SK-N-SH (cell line): ENCODE results near the gene CDH23. TPM values are rescaled to one million over a fixed set of nuclear protein-coding genes. Genes with fewer than 3 reads are reported as not detected.

Experiments
- CTCF ChIA-PET: fragments of 300-600, 350-600 bp; formaldehyde crosslinking; extraction: SDS; loops from one replicate; lab custom pipeline; 2021; lab: Yijun Ruan, JAX
- POLR2A ChIA-PET: fragments of 350-600 bp; sonication (Branson Sonifier 250); formaldehyde crosslinking; extraction: SDS; loops from one replicate; lab custom pipeline; 2020; ENCODE audit warnings: antibody characterized with exemption, inconsistent platforms; lab: Yijun Ruan, JAX
- DNase-seq: peaks from one replicate; pipeline ENCODE4 v3.0.0; 2012
- H2AFZ ChIP-seq: fragments of 200-600 bp; sonication (generic); 2 replicates; pipeline ENCODE4 v1.8.1; 2016; ENCODE audit warnings: antibody characterized with exemption, mild to moderate bottlenecking, low read depth
- H3F3A ChIP-seq: fragments of 200-600 bp; sonication (generic); replicated peaks from 2 replicates; pipeline ENCODE3; 2016; ENCODE audit warnings: antibody characterized with exemption, mild to moderate bottlenecking; ENCODE audit not compliant: insufficient read depth
- H3K27ac ChIP-seq, 2 experiments: fragments of 200-500 bp in 1 of 2; fragments of 200-600 bp in 1 of 2; sonication (Bioruptor generic) in 1 of 2; sonication (generic), shearing (Covaris generic) in 1 of 2; 2 replicates each; pipeline versions ENCODE4 v1.5.1 to v1.6.1; 2014 to 2016; ENCODE audit warnings: low read depth in 2 of 2, inconsistent platforms in 1 of 2, low read length in 1 of 2, mild to moderate bottlenecking in 1 of 2, mixed read lengths in 1 of 2
- H3K27me3 ChIP-seq: fragments of 200-600 bp; sonication (generic), shearing (Covaris generic); 2 replicates; pipeline ENCODE4 v1.6.1; 2016; ENCODE audit warnings: mixed run types; ENCODE audit not compliant: insufficient read depth
- H3K36me3 ChIP-seq, 2 experiments: fragments of 200-500 bp in 1 of 2; fragments of 200-600 bp in 1 of 2; sonication (Bioruptor generic) in 1 of 2; sonication (generic) in 1 of 2; replicated peaks in 1 of 2; 2 replicates each; pipeline versions ENCODE3 to v1.5.1; 2014 to 2016; ENCODE audit warnings: low read length in 1 of 2, mild to moderate bottlenecking in 1 of 2; ENCODE audit not compliant: insufficient read depth in 2 of 2, control insufficient read depth in 1 of 2
- H3K4me1 ChIP-seq, 2 experiments: fragments of 200-500 bp in 1 of 2; fragments of 200-600 bp in 1 of 2; sonication (Bioruptor generic) in 1 of 2; sonication (generic), shearing (Covaris generic) in 1 of 2; 2 replicates each; pipeline versions ENCODE4 v1.5.1 to v1.6.1; 2014 to 2016; ENCODE audit warnings: low read depth in 1 of 2, low read length in 1 of 2, mixed run types in 1 of 2; ENCODE audit not compliant: insufficient read depth in 2 of 2, control insufficient read depth in 1 of 2
- H3K4me2 ChIP-seq: fragments of 200-600 bp; sonication (generic), shearing (Covaris generic); 2 replicates; pipeline ENCODE4 v1.6.1; 2017; ENCODE audit warnings: mixed run types
- H3K4me3 ChIP-seq, 2 experiments: fragments of 200-500 bp in 1 of 2; fragments of 200-600 bp in 1 of 2; sonication (Bioruptor generic) in 1 of 2; sonication (generic), shearing (Covaris generic) in 1 of 2; 2 replicates each; pipeline versions ENCODE4 v1.5.1 to v1.8.1; 2014 to 2016; ENCODE audit warnings: low read depth in 2 of 2, inconsistent platforms in 1 of 2, low read length in 1 of 2, mild to moderate bottlenecking in 1 of 2, mixed read lengths in 1 of 2, moderate library complexity in 1 of 2
- H3K79me2 ChIP-seq: fragments of 200-600 bp; sonication (generic); 2 replicates; pipeline ENCODE4 v1.8.1; 2017; ENCODE audit warnings: mild to moderate bottlenecking; ENCODE audit not compliant: insufficient read depth
- H3K9ac ChIP-seq: fragments of 200-600 bp; sonication (generic); 2 replicates; pipeline ENCODE4 v1.6.1; 2017; ENCODE audit warnings: mixed run types
- H3K9me2 ChIP-seq: fragments of 200-600 bp; sonication (generic); 2 replicates; pipeline ENCODE4 v1.6.1; 2017; ENCODE audit warnings: mixed run types
- H3K9me3 ChIP-seq: fragments of 200-600 bp; sonication (generic); 2 replicates; pipeline ENCODE4 v1.6.1; 2017; ENCODE audit warnings: mixed run types, mild to moderate bottlenecking, moderate library complexity
- H4K20me1 ChIP-seq: fragments of 200-600 bp; sonication (generic); 2 replicates; pipeline ENCODE4 v1.6.1; 2017; ENCODE audit warnings: mild to moderate bottlenecking, mixed run types; ENCODE audit not compliant: insufficient read depth
- EP300 ChIP-seq, 2 experiments: IDR thresholded peaks; 2 replicates each; pipeline versions ENCODE4 v1.4.0 to v1.6.1; 2012; ENCODE audit warnings: borderline replicate concordance in 1 of 2, low read depth in 1 of 2, low read length in 1 of 2
- FOSL2 ChIP-seq: IDR thresholded peaks from 2 replicates; pipeline ENCODE4 v1.4.0; 2012; ENCODE audit warnings: low read depth, mild to moderate bottlenecking, moderate library complexity, borderline replicate concordance
- FOXM1 ChIP-seq: IDR thresholded peaks from 2 replicates; pipeline ENCODE4 v1.4.0; 2012; ENCODE audit warnings: low read depth, mild to moderate bottlenecking
- GABPA ChIP-seq: IDR thresholded peaks from 2 replicates; pipeline ENCODE4 v1.4.0; 2012; ENCODE audit warnings: low read depth, mild to moderate bottlenecking
- GATA2 ChIP-seq: sonication (generic); formaldehyde crosslinking; IDR thresholded peaks from 2 replicates; pipeline ENCODE4 v1.5.0; 2020; ENCODE audit warnings: mild to moderate bottlenecking, missing genetic modification reagents
- MEF2A ChIP-seq: IDR thresholded peaks from 2 replicates; pipeline ENCODE4 v1.4.0; 2012; ENCODE audit warnings: low read depth, borderline replicate concordance
- MXI1 ChIP-seq: IDR thresholded peaks from 2 replicates; pipeline ENCODE4 v1.6.1; 2012; ENCODE audit warnings: mild to moderate bottlenecking, low read depth, low read length, improper control_type of control experiment
- NFIC ChIP-seq: IDR thresholded peaks from 2 replicates; pipeline ENCODE4 v1.4.0; 2012; ENCODE audit warnings: borderline replicate concordance
- SMC3 ChIP-seq: IDR thresholded peaks from 2 replicates; pipeline ENCODE4 v1.6.1; 2012; ENCODE audit warnings: low read depth, low read length, improper control_type of control experiment
- TEAD4 ChIP-seq: IDR thresholded peaks from 2 replicates; pipeline ENCODE4 v1.4.0; 2012; ENCODE audit warnings: mild to moderate bottlenecking, borderline replicate concordance; ENCODE audit not compliant: insufficient read depth
- USF2 ChIP-seq: fragments of 150-350 bp; IDR thresholded peaks from 2 replicates; pipeline ENCODE4 v1.6.1; 2017; ENCODE audit warnings: antibody characterized with exemption, low read length, low read depth, borderline replicate concordance
- ZBTB33 ChIP-seq: IDR thresholded peaks from 2 replicates; pipeline ENCODE4 v1.4.0; 2012; ENCODE audit warnings: low read depth, borderline replicate concordance
- WGBS: methylation state at CpG from one replicate; pipeline ENCODE4 v1.1.6; 2017; ENCODE audit warnings: low lambda C conversion rate; 5-methylcytosine and 5-hydroxymethylcytosine counted together
- polyA plus RNA-seq, 3 experiments: library from polyadenylated mRNA; depleted of rRNA; stranded (reverse); fragments of >200 nt; gene quantifications; 2 replicates each; pipeline ENCODE4 v1.2.3, GENCODE V29; 2012
- TF ChIP-seq, protein P1 (sequence below): fragments of 200-600 bp; sonication (generic); IDR thresholded peaks from 2 replicates; pipeline ENCODE4 v1.6.1; 2017; ENCODE audit warnings: antibody characterized with exemption, mild to moderate bottlenecking, moderate library complexity

CDH23 gene
- polyA plus RNA-seq, 1 of the 3 experiments (the other 2 are of a cell fraction): 0.03 TPM

DNA sequence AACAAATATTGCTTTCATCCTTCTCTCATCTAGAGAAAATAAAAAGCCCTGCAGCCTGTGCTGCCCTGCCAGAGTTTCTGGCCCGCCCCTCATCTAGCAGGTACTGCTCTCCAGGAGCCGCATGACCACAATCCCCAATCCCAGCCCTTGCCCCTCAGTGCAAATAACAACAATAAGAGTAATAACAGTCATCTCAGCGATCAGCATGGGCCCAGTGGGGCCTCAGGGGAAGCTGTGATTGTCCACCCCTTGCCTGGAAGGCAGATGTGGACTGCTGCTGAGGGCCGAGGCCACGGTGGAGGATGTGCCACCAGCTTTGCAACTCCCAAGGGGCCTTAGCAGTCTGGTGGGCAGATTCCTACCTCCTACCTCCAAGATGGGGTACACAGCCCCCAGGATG is 106.1 kb downstream of the CDH23 start:
- H2AFZ ChIP-seq: no peak overlapping the region
- H3K9me3 ChIP-seq: no peaks in the 10 kb centered on the region
- no peak overlapping the region for H3K4me2 ChIP-seq
- TF ChIP-seq FOXM1 (no peak), MEF2A (no peak)
- TF ChIP-seq, protein P1, sequence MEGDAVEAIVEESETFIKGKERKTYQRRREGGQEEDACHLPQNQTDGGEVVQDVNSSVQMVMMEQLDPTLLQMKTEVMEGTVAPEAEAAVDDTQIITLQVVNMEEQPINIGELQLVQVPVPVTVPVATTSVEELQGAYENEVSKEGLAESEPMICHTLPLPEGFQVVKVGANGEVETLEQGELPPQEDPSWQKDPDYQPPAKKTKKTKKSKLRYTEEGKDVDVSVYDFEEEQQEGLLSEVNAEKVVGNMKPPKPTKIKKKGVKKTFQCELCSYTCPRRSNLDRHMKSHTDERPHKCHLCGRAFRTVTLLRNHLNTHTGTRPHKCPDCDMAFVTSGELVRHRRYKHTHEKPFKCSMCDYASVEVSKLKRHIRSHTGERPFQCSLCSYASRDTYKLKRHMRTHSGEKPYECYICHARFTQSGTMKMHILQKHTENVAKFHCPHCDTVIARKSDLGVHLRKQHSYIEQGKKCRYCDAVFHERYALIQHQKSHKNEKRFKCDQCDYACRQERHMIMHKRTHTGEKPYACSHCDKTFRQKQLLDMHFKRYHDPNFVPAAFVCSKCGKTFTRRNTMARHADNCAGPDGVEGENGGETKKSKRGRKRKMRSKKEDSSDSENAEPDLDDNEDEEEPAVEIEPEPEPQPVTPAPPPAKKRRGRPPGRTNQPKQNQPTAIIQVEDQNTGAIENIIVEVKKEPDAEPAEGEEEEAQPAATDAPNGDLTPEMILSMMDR: no peak
- H4K20me1 ChIP-seq: no peaks in the 10 kb centered on the region
- H3K9ac ChIP-seq: no peak overlapping the region
- POLR2A ChIA-PET: no interaction called here
- no peaks in the 10 kb centered on the region for H3K36me3 ChIP-seq
- 86% methylated on average over 2 of the region's 5 CpGs for WGBS
- no peaks in the 10 kb centered on the region for H3F3A ChIP-seq
- no peak for DNase-seq
- no peaks in the 10 kb centered on the region; a peak in 1 of 4 replicates for H3K4me1 ChIP-seq
- H3K27me3 ChIP-seq: peaks cover 15% of the 10 kb centered on the region
- CTCF ChIA-PET: no interaction called here
- H3K79me2 ChIP-seq: no peaks in the 10 kb centered on the region
- H3K4me3 ChIP-seq: no peak overlapping the region
- H3K27ac ChIP-seq: no peak overlapping the region
- no peaks in the 10 kb centered on the region for H3K9me2 ChIP-seq

DNA sequence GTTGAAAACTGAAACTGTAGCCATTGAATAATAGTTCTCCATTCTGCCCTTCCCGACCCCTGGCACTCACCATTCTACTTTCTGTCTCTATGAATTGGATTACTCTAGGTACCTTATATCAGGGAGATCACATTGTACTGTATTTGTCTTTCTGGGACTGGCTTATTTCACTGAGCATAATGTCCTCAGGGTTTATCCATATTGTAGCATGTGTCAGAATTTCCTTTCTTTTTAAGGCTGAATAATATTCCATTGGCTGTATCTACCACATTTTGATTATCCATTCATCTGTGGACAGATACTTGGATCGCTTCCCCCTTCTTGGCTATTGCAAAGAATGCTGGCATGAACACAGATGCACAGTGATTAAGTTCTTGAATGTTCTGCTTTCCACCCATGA is 107.4 kb downstream of the CDH23 start:
- H3K4me2 ChIP-seq: no peak overlapping the region
- CTCF ChIA-PET: no interaction called here
- no peaks in the 10 kb centered on the region for H3K36me3 ChIP-seq
- no peak overlapping the region for H2AFZ ChIP-seq
- no peaks in the 10 kb centered on the region for H3K9me2 ChIP-seq
- 45% methylated on average over 2 of the region's 2 CpGs for WGBS
- DNase-seq: no peak
- no peaks in the 10 kb centered on the region for H3F3A ChIP-seq
- no peaks in the 10 kb centered on the region for H3K79me2 ChIP-seq
- no peak overlapping the region for H3K27ac ChIP-seq
- no peaks in the 10 kb centered on the region for H3K9me3 ChIP-seq
- H3K4me3 ChIP-seq: no peak overlapping the region
- TF ChIP-seq FOXM1 (no peak), FOSL2 (no peak), TEAD4 (no peak)
- TF ChIP-seq, all 33 proteins: peak for 0
- POLR2A ChIA-PET: no interaction called here
- Histone ChIP-seq H4K20me1 (no peaks in the 10 kb centered on the region), H3K27me3 (peaks cover 15% of the 10 kb centered on the region; the same call in 1 of the 2 replicates), H3K9ac (no peak overlapping the region), H3K4me1 (no peaks in the 10 kb centered on the region; a peak in 1 of 4 replicates)

DNA sequence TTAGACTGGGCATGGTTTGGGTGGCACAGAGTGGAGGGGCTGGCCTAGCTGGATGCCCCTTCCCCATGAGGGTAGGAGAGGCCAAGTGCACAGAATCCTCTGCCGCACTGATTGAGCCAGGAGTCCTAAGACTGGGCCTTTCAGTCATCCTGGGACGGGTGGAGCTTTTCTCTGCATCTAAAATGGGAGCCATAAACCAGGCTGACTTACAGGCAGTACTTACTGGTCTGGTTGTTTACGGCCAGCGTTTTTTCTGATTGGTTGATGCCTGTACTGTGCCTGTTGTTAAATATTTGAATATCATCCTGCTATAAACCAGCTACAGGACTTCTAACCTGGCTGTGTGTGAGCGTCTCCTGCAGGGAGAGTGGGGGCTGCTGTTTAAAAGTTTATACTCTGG is 107.8 kb downstream of the CDH23 start:
- no peaks in the 10 kb centered on the region for H4K20me1 ChIP-seq
- POLR2A ChIA-PET: no interaction called here
- no peak overlapping the region for H2AFZ ChIP-seq
- H3K79me2 ChIP-seq: no peaks in the 10 kb centered on the region
- H3K9me2 ChIP-seq: no peaks in the 10 kb centered on the region
- no peak overlapping the region for H3K27ac ChIP-seq
- no peaks in the 10 kb centered on the region for H3K36me3 ChIP-seq
- H3K4me1 ChIP-seq: no peaks in the 10 kb centered on the region; a peak in 1 of 4 replicates
- no peak overlapping the region for H3K4me2 ChIP-seq
- H3K9ac ChIP-seq: no peak overlapping the region
- CTCF ChIA-PET: no interaction called here
- H3K27me3 ChIP-seq: peaks cover 15% of the 10 kb centered on the region; the same call in 1 of the 2 replicates
- no peak overlapping the region for H3K4me3 ChIP-seq
- no peaks in the 10 kb centered on the region for H3K9me3 ChIP-seq
- 54% methylated on average over 5 of the region's 5 CpGs for WGBS
- no peak for TF ChIP-seq ZBTB33
- no peak for TF ChIP-seq NFIC
- no peak for TF ChIP-seq MEF2A
- no peak for TF ChIP-seq GABPA
- TF ChIP-seq GATA2 (CRISPR knock-in tag): no peak
- no peak for TF ChIP-seq MXI1
- no peak for TF ChIP-seq SMC3
- TF ChIP-seq EP300 (IDR thresholded peaks at IDR 0.05; ENCODE audit: borderline replicate concordance in 1 of 2, low read depth in 1 of 2, low read length in 1 of 2): no peak
- TF ChIP-seq USF2: no peak
- no peak for TF ChIP-seq FOXM1
- no peak for DNase-seq
- no peaks in the 10 kb centered on the region for H3F3A ChIP-seq
